Thyroid gland (tissue), 4 donors: ENCODE measurements around the gene EPS8.

Source experiments
- POLR2A ChIP-seq, 2 donors: fragments of 450-650 bp; IDR thresholded peaks; one replicate each; pipeline ENCODE4 v1.6.1; 2017; ENCODE audit warnings: antibody characterized with exemption in 2 of 2, mild to moderate bottlenecking in 2 of 2, moderate library complexity in 1 of 2
- TF ChIP-seq, protein P1 (sequence below), 6 experiments: fragments of 200-600 bp in 3 of 6; fragments of 450-650 bp in 3 of 6; sonication (generic) in 3 of 6; IDR thresholded peaks; one replicate each; pipeline ENCODE4 v1.5.1; 2016 to 2019; ENCODE audit warnings: antibody characterized with exemption in 6 of 6, mild to moderate bottlenecking in 2 of 6, inconsistent platforms in 1 of 6, moderate library complexity in 1 of 6

DNA sequence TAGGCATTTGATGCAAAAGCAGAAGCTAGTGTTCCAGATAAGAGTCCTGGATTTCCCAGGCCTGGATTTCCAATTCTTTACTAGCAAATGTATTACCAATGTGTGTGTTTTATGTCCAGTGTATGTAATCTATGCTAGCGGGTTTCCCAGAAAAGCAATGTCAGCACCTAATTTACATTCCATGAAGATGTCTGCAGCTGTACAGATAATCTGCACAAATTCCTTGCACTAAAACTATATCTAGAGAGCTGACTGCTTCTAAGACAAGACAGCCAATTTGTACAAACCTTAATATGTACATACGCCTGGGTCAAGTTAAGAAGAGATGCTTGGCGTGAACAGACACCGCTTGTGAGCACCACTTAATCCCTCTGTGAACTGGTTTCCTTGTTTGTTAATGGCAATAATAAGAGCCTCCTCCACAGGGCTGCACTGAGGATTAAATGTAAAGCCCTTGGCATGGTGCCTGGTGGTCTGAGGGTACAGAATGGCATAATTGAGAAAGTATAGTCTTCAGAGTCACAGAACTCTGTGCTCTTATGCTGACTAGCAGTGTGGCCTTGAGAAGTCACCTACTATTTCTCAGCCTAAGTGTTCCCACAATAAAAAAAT is 185.6 kb downstream of the EPS8 start:
- TF ChIP-seq, protein P1, sequence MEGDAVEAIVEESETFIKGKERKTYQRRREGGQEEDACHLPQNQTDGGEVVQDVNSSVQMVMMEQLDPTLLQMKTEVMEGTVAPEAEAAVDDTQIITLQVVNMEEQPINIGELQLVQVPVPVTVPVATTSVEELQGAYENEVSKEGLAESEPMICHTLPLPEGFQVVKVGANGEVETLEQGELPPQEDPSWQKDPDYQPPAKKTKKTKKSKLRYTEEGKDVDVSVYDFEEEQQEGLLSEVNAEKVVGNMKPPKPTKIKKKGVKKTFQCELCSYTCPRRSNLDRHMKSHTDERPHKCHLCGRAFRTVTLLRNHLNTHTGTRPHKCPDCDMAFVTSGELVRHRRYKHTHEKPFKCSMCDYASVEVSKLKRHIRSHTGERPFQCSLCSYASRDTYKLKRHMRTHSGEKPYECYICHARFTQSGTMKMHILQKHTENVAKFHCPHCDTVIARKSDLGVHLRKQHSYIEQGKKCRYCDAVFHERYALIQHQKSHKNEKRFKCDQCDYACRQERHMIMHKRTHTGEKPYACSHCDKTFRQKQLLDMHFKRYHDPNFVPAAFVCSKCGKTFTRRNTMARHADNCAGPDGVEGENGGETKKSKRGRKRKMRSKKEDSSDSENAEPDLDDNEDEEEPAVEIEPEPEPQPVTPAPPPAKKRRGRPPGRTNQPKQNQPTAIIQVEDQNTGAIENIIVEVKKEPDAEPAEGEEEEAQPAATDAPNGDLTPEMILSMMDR (IDR thresholded peaks at IDR 0.05), result no peak
- no peak for TF ChIP-seq POLR2A (IDR thresholded peaks at IDR 0.05)
